ENCODE data around the gene SPTBN1. TPM values are rescaled to one million over a fixed set of nuclear protein-coding genes. Genes with fewer than 3 reads are reported as not detected.

Gene SPTBN1
- total and polyA plus RNA-seq, 2 of the 13 experiments (the other 11 are each of a cell fraction or from before 2014, with no cell fraction given) = 123 to 299 TPM

- TF ChIP-seq SNAI1 (CRISPR knock-in tag; IDR thresholded peaks at IDR 0.05; ENCODE audit: borderline replicate concordance) (no peak), SOX6 (IDR thresholded peaks at IDR 0.05) (no peak), SOX6 (CRISPR knock-in tag; IDR thresholded peaks at IDR 0.05) (peak; percentile 38; the same call in 1 of the 2 replicates), ZNF598 (CRISPR knock-in tag; IDR thresholded peaks at IDR 0.05; ENCODE audit: borderline replicate concordance) (no peak), ZFYVE20 (CRISPR knock-in tag; IDR thresholded peaks at IDR 0.05; ENCODE audit: borderline replicate concordance, low read depth) (no peak), ZNF614 (CRISPR knock-in tag; IDR thresholded peaks at IDR 0.05; ENCODE audit: borderline replicate concordance) (no peak), HMGA1 (CRISPR knock-in tag; conservative IDR thresholded peaks at IDR 0.05) (no peak), PRDM4 (CRISPR knock-in tag; IDR thresholded peaks at IDR 0.05; ENCODE audit: borderline replicate concordance) (no peak), ZNF607 (CRISPR knock-in tag; IDR thresholded peaks at IDR 0.05; ENCODE audit: borderline replicate concordance) (no peak), TIGD3 (CRISPR knock-in tag; IDR thresholded peaks at IDR 0.05; ENCODE audit: borderline replicate concordance) (no peak), ETV5 (CRISPR knock-in tag; IDR thresholded peaks at IDR 0.05; ENCODE audit: borderline replicate concordance) (0 out of 2 replicates have a peak, but pooled peaks have one; percentile 13), ZFP41 (CRISPR knock-in tag; IDR thresholded peaks at IDR 0.05; ENCODE audit: borderline replicate concordance) (no peak), ZNF280D (CRISPR knock-in tag; IDR thresholded peaks at IDR 0.05) (no peak), SATB2 (CRISPR knock-in tag; IDR thresholded peaks at IDR 0.05) (no peak)
Observed at GRCh38 chr2:54577944-54578647, 122.0 kb downstream of the SPTBN1 start (continued).
